ENCODE measurements around the gene FGFBP3.

GRCh38 chr10:91930939-91931338 lies 21.7 kb upstream of the FGFBP3 start:
- TF ChIP-seq CTCF (IDR thresholded peaks at IDR 0.05), result no peak
- TF ChIP-seq POLR2A (IDR thresholded peaks at IDR 0.05), result no peak
